Measurements from ENCODE around the gene STXBP6.

- TF ChIP-seq CTCF (IDR thresholded peaks at IDR 0.05; ENCODE audit: low read depth, low read length, poor library complexity, severe bottlenecking), result no peak
- no peak for TF ChIP-seq EZH2phosphoT487 (IDR thresholded peaks at IDR 0.05; ENCODE audit: borderline replicate concordance, low read length)
Measured at GRCh38 chr14:24948261-24948847, 101.6 kb downstream of the STXBP6 start.
